SU-DHL-6 (cell line): Measurements from ENCODE around the gene FARP2.

Experiments used
- CTCF ChIP-seq: fragments of 200-600 bp; sonication (generic); IDR thresholded peaks from one replicate; pipeline ENCODE4 v1.5.1; 2017; ENCODE audit warnings: antibody characterized with exemption, mild to moderate bottlenecking, low read length, moderate library complexity; ENCODE audit not compliant: insufficient read depth, poor library complexity, severe bottlenecking
- EZH2phosphoT487 ChIP-seq: fragments of 200-600 bp; sonication (generic), shearing (Covaris generic); conservative IDR thresholded peaks from 2 replicates; pipeline ENCODE4 v1.6.1; 2018; ENCODE audit warnings: mild to moderate bottlenecking, antibody characterized with exemption, low read length, moderate library complexity, mixed read lengths

- TF ChIP-seq CTCF = no peak
- TF ChIP-seq EZH2phosphoT487 = no peak
Observed at GRCh38 chr2:241445426-241445825, 89.3 kb downstream of the FARP2 start.
